IMR-90 (cell line): Measurements from ENCODE around the gene CAVIN1. TPM values are rescaled to one million over a fixed set of nuclear protein-coding genes. Genes with fewer than 3 reads are reported as not detected.

Source experiments
- ATAC-seq: fragments of 200-7000 bp; cut with Tn5 transposase; 2 replicates; pipeline ENCODE4 v1.9.1; 2020; ENCODE audit warnings: low read depth, mild to moderate bottlenecking, moderate library complexity
- BruUV-seq: library from RNA; stranded (reverse); fragments of 400-500 nt; replicated peaks from 2 replicates; lab custom pipeline; 2021; lab: Mats Ljungman, UMichigan
- CTCF ChIA-PET: fragments of 300-600 bp; formaldehyde crosslinking; extraction: SDS; loops from one replicate; lab custom pipeline; 2021; ENCODE audit warnings: antibody characterized with exemption; lab: Yijun Ruan, JAX
- POLR2A ChIA-PET: fragments of 300-600 bp; sonication (Branson Sonifier 250); formaldehyde crosslinking; loops from one replicate; lab custom pipeline; 2022; ENCODE audit warnings: antibody characterized with exemption; ENCODE audit not compliant: unreplicated experiment; lab: Charles Lee
- DNase-seq: peaks from one replicate; pipeline ENCODE4 v3.0.0; 2013
- H2AFZ ChIP-seq: replicated peaks from 2 replicates; pipeline ENCODE3; 2013; ENCODE audit warnings: low read length, mild to moderate bottlenecking; ENCODE audit not compliant: poor library complexity
- H2AK5ac ChIP-seq: 2 replicates; pipeline ENCODE4 v1.6.1; 2013; ENCODE audit warnings: low read depth, low read length, inconsistent platforms
- H2AK9ac ChIP-seq: replicated peaks from 2 replicates; pipeline ENCODE3; 2013; ENCODE audit warnings: mild to moderate bottlenecking, low read depth, low read length, moderate library complexity; ENCODE audit not compliant: poor library complexity
- H2BK120ac ChIP-seq: 2 replicates; pipeline ENCODE4 v1.6.1; 2013; ENCODE audit warnings: low read depth, low read length, inconsistent platforms
- H2BK15ac ChIP-seq: 3 replicates; pipeline ENCODE4 v1.6.1; 2013; ENCODE audit warnings: low read depth, low read length, inconsistent platforms
- H2BK20ac ChIP-seq: 2 replicates; pipeline ENCODE4 v1.6.1; 2013; ENCODE audit warnings: low read depth, mild to moderate bottlenecking, inconsistent platforms, low read length, moderate library complexity
- H2BK5ac ChIP-seq: 2 replicates; pipeline ENCODE4 v1.6.1; 2013; ENCODE audit warnings: mild to moderate bottlenecking, low read depth, low read length, inconsistent platforms; ENCODE audit not compliant: poor library complexity, severe bottlenecking
- H3K14ac ChIP-seq: replicated peaks from 2 replicates; pipeline ENCODE4 v1.6.1; 2013; ENCODE audit warnings: low read depth, low read length, inconsistent platforms
- H3K18ac ChIP-seq: 2 replicates; pipeline ENCODE4 v1.6.1; 2013; ENCODE audit warnings: low read depth, low read length, control low read depth
- H3K23ac ChIP-seq: 2 replicates; pipeline ENCODE4 v1.6.1; 2013; ENCODE audit warnings: low read depth, low read length, inconsistent platforms
- H3K27ac ChIP-seq: 2 replicates; pipeline ENCODE4 v1.5.1; 2013; ENCODE audit warnings: mild to moderate bottlenecking, control low read depth, low read length; ENCODE audit not compliant: insufficient read depth
- H3K27me3 ChIP-seq: 2 replicates; pipeline ENCODE4 v1.6.1; 2013; ENCODE audit warnings: low read length; ENCODE audit not compliant: control insufficient read depth, insufficient read depth
- H3K36me3 ChIP-seq: 2 replicates; pipeline ENCODE4 v1.6.1; 2013; ENCODE audit warnings: low read length, mixed read lengths; ENCODE audit not compliant: control insufficient read depth, insufficient read depth
- H3K4ac ChIP-seq: 2 replicates; pipeline ENCODE4 v1.6.1; 2013; ENCODE audit warnings: low read depth, low read length, inconsistent platforms
- H3K4me1 ChIP-seq: 2 replicates; pipeline ENCODE4 v1.6.1; 2013; ENCODE audit warnings: low read length, mixed read lengths; ENCODE audit not compliant: control insufficient read depth, insufficient read depth
- H3K4me2 ChIP-seq: 2 replicates; pipeline ENCODE4 v1.6.1; 2013; ENCODE audit warnings: low read depth, mild to moderate bottlenecking, control low read depth, low read length, moderate library complexity
- H3K4me3 ChIP-seq: 2 replicates; pipeline ENCODE4 v1.5.1; 2013; ENCODE audit warnings: low read depth, mild to moderate bottlenecking, control low read depth, low read length, moderate library complexity; ENCODE audit not compliant: insufficient read depth
- H3K56ac ChIP-seq: 2 replicates; pipeline ENCODE4 v1.6.1; 2013; ENCODE audit warnings: low read length, inconsistent platforms; ENCODE audit not compliant: insufficient read depth; ENCODE audit errors: extremely low read depth
- H3K79me1 ChIP-seq, 2 experiments: 2 replicates each; pipeline ENCODE4 v1.6.1; 2013; ENCODE audit warnings: low read length in 2 of 2, inconsistent platforms in 1 of 2, low read depth in 1 of 2
- H3K9ac ChIP-seq: 2 replicates; pipeline ENCODE4 v1.6.1; 2013; ENCODE audit warnings: low read depth, low read length, control low read depth
- H3K9me1 ChIP-seq: 2 replicates; pipeline ENCODE4 v1.6.1; 2013; ENCODE audit warnings: low read length, inconsistent platforms; ENCODE audit not compliant: insufficient read depth
- H3K9me3 ChIP-seq: 2 replicates; pipeline ENCODE4 v1.6.1; 2013; ENCODE audit warnings: low read length; ENCODE audit not compliant: control insufficient read depth, insufficient read depth
- H4K20me1 ChIP-seq: 2 replicates; pipeline ENCODE4 v1.6.1; 2013; ENCODE audit warnings: low read length, inconsistent platforms; ENCODE audit not compliant: insufficient read depth
- H4K5ac ChIP-seq: 2 replicates; pipeline ENCODE4 v1.6.1; 2013; ENCODE audit warnings: mild to moderate bottlenecking, low read depth, low read length, control low read depth
- H4K8ac ChIP-seq, 2 experiments: 2 replicates each; pipeline ENCODE4 v1.6.1; 2013; ENCODE audit warnings: low read depth in 2 of 2, low read length in 2 of 2, control low read depth in 1 of 2, inconsistent platforms in 1 of 2
- H4K91ac ChIP-seq: 2 replicates; pipeline ENCODE4 v1.6.1; 2013; ENCODE audit warnings: low read depth, low read length, inconsistent platforms; ENCODE audit not compliant: insufficient read depth
- CEBPB ChIP-seq: IDR thresholded peaks from 2 replicates; pipeline ENCODE4 v1.6.1; 2012; ENCODE audit warnings: low read depth, low read length, improper control_type of control experiment
- CHD1 ChIP-seq: IDR thresholded peaks from 2 replicates; pipeline ENCODE4 v1.6.1; 2012; ENCODE audit warnings: low read depth, low read length, improper control_type of control experiment
- CTCF ChIP-seq: conservative IDR thresholded peaks from 2 replicates; pipeline ENCODE4 v1.5.1; 2012; ENCODE audit warnings: mild to moderate bottlenecking, low read depth, low read length, improper control_type of control experiment
- MAFK ChIP-seq: IDR thresholded peaks from 2 replicates; pipeline ENCODE4 v1.6.1; 2012; ENCODE audit warnings: low read depth, low read length, improper control_type of control experiment
- MAZ ChIP-seq: IDR thresholded peaks from 2 replicates; pipeline ENCODE4 v1.6.1; 2012; ENCODE audit warnings: low read depth, mild to moderate bottlenecking, low read length, improper control_type of control experiment, moderate library complexity, borderline replicate concordance
- NFE2L2 ChIP-seq: fragments of 150-350 bp; IDR thresholded peaks from 2 replicates; pipeline ENCODE4 v1.6.1; 2016; ENCODE audit warnings: low read depth, mild to moderate bottlenecking, low read length
- RAD21 ChIP-seq: IDR thresholded peaks from 2 replicates; pipeline ENCODE4 v1.6.1; 2012; ENCODE audit warnings: low read length, improper control_type of control experiment
- RFX5 ChIP-seq: IDR thresholded peaks from 2 replicates; pipeline ENCODE4 v1.8.0; 2012; ENCODE audit warnings: low read depth, mild to moderate bottlenecking, low read length, moderate library complexity
- SMC3 ChIP-seq: fragments of 150-350 bp; IDR thresholded peaks from 2 replicates; pipeline ENCODE4 v1.6.1; 2016; ENCODE audit warnings: low read depth, mild to moderate bottlenecking, antibody characterized with exemption, low read length, moderate library complexity
- USF2 ChIP-seq: fragments of 150-350 bp; IDR thresholded peaks from 2 replicates; pipeline ENCODE4 v1.6.1; 2017; ENCODE audit warnings: mild to moderate bottlenecking, antibody characterized with exemption, low read length, low read depth
- WGBS, 2 experiments: methylation state at CpG; one replicate each; pipeline versions ENCODE4 v1.1.5 to v1.1.7; 2013; ENCODE audit warnings: missing lambda C conversion rate in 2 of 2; ENCODE audit not compliant: insufficient read length in 1 of 2; ENCODE audit errors: extremely low coverage in 2 of 2; 5-methylcytosine and 5-hydroxymethylcytosine counted together
- dilution Hi-C: fragments of 300-500 bp; cut with HindIII; formaldehyde crosslinking; loops from one replicate; pipeline ENCODE4 v1.14.3; 2018; ENCODE audit warnings: low sequenced_read_pairs; ENCODE audit not compliant: unreplicated experiment
- in situ Hi-C: fragments of 300-500 bp; cut with MboI; formaldehyde crosslinking; loops from 3 replicates; pipeline ENCODE4 v1.14.3; 2019; ENCODE audit warnings: low sequenced_read_pairs, inconsistent platforms, mixed read lengths
- intact Hi-C: fragments of 100-400 bp; cut with micrococcal nuclease; formaldehyde crosslinking; loops from 2 replicates; pipeline ENCODE4 v1.10.0; 2022
- polyA plus RNA-seq, 3 experiments: library from polyadenylated mRNA; depleted of rRNA; stranded (reverse); fragments of >200 nt; gene quantifications; 2 replicates each; pipeline ENCODE4 v1.2.3, GENCODE V29; 2012; ENCODE audit warnings: low replicate concordance in 1 of 3
- total RNA-seq: library from RNA; depleted of rRNA; stranded (reverse); fragments of >200 nt; gene quantifications from 2 replicates; pipeline ENCODE4 v1.2.3, GENCODE V29; 2012

Gene CAVIN1
- total and polyA plus RNA-seq, 2 of the 4 experiments (the other 2 are of a cell fraction), result 491 to 556 TPM

GRCh38 chr17:42406615-42407288, 16.3 kb downstream of the CAVIN1 start (continued):
- no peak for TF ChIP-seq CTCF

GRCh38 chr17:42405963-42406495, 17.0 kb downstream of the CAVIN1 start:
- Histone ChIP-seq H3K4me2 (no peak overlapping the region), H3K4me3 (no peak overlapping the region), H2AFZ (peak overlapping the region; percentile 17), H3K27me3 (no peaks in the 10 kb centered on the region), H3K4me1 (peaks cover 41% of the 10 kb centered on the region), H2AK5ac (no peak overlapping the region), H4K8ac (no peak overlapping the region; a peak in 1 of 4 replicates), H2AK9ac (no peak overlapping the region), H2BK5ac (no peak overlapping the region), H4K20me1 (peaks cover 97% of the 10 kb centered on the region), H2BK120ac (no peak overlapping the region), H3K18ac (no peak overlapping the region), H2BK15ac (no peak overlapping the region), H3K9ac (no peak overlapping the region), H3K9me1 (peaks cover 36% of the 10 kb centered on the region), H3K27ac (0 out of 2 replicates have a peak overlapping the region, but pooled peaks have one; percentile 1), H3K9me3 (no peaks in the 10 kb centered on the region), H3K56ac (no peak overlapping the region), H3K79me1 (peaks cover 10 to 83% of the 10 kb centered on the region in 2 experiments; a peak in 3 of 4 replicates), H4K5ac (no peak overlapping the region), H2BK20ac (no peak overlapping the region), H3K14ac (no peak overlapping the region), H3K4ac (no peak overlapping the region), H4K91ac (no peak overlapping the region), H3K36me3 (peaks cover 36% of the 10 kb centered on the region), H3K23ac (no peak overlapping the region)
- ChIA-PET CTCF (interaction anchor here (0.6 to 1.1 kb wide), 4 partner anchors 107 to 530 kb away, joined by 3 to 4 read pairs (median 3); no protein-coding TSS in a partner anchor), POLR2A (no interaction called here)
- ATAC-seq (peak; percentile 38), DNase-seq (peak; percentile 59)
- dilution Hi-C loops, result no loop called here
- intact Hi-C loops, result loop anchor here (1.0 to 5.0 kb wide), 2 partner anchors 84 to 111 kb away; no protein-coding TSS in a partner anchor
- BruUV-seq, result no TSS peak
- in situ Hi-C loops, result no loop called here
- 100% methylated on average over 5 of the region's 26 CpGs; no CpG with 5 or more reads in 1 of the 2 experiments for WGBS, 2 experiments
- TF ChIP-seq CTCF (peak; percentile 87), RAD21 (peak; percentile 87), CHD1 (no peak), MAFK (no peak), MAZ (no peak), CEBPB (peak; percentile 97), RFX5 (no peak), SMC3 (peak; percentile 82), USF2 (no peak), NFE2L2 (no peak)
